Cardiac muscle cell (in vitro differentiated cells and primary cell): ENCODE results near the gene ANKRD33B. TPM values are rescaled to one million over a fixed set of nuclear protein-coding genes. Genes with fewer than 3 reads are reported as not detected.
A peak's percentile ranks its signal among the peaks of the same experiment; 100 is the strongest.
"Not testable (repeated sequence)": the region's sequence is repeated elsewhere in the genome, so short reads cannot be mapped to it uniquely, and the experiment has no call there.

Experiments used
- DNase-seq, 2 donors: peaks; one replicate each; pipeline versions ENCODE4 v3.0.0 to v3.0.0-alpha.2; 2010 to 2017; ENCODE audit warnings: low read depth in 1 of 2, low spot score in 1 of 2
- H3K27ac ChIP-seq: fragments of 200-600 bp; sonication (generic); 2 replicates; pipeline ENCODE4 v1.5.1; 2016
- H3K27me3 ChIP-seq: fragments of 200-600 bp; sonication (generic); 2 replicates; pipeline ENCODE4 v1.6.0; 2016; ENCODE audit warnings: control low read depth
- H3K36me3 ChIP-seq: fragments of 200-600 bp; sonication (generic); 2 replicates; pipeline ENCODE4 v1.5.1; 2016; ENCODE audit warnings: control low read depth
- H3K4me1 ChIP-seq: fragments of 200-600 bp; sonication (generic); 2 replicates; pipeline ENCODE4 v1.8.1; 2017; ENCODE audit warnings: low read depth, mild to moderate bottlenecking, mixed run types
- H3K4me3 ChIP-seq: fragments of 200-600 bp; sonication (generic); 2 replicates; pipeline ENCODE4 v1.5.1; 2016; ENCODE audit warnings: mild to moderate bottlenecking
- H3K9me3 ChIP-seq: fragments of 200-600 bp; sonication (generic); 2 replicates; pipeline ENCODE4 v1.5.1; 2017; ENCODE audit warnings: low read depth, mild to moderate bottlenecking, control low read depth
- CTCF ChIP-seq: IDR thresholded peaks from 2 replicates; pipeline ENCODE4 v1.5.1; 2012; ENCODE audit warnings: low read depth, mild to moderate bottlenecking, low read length
- polyA plus RNA-seq: library from polyadenylated mRNA; unstranded; fragments of >200 nt; fragmentation: Nextera tagmentation; extraction: Ambion mirVana; gene quantifications from 2 replicates; pipeline ENCODE4 v1.2.1, GENCODE V29; 2016
- total RNA-seq: library from RNA; depleted of rRNA; stranded (reverse); fragments of >200 nt; gene quantifications from 2 replicates; pipeline ENCODE4 v1.2.3, GENCODE V29; 2016

The ANKRD33B gene
- total and polyA plus RNA-seq, 2 experiments from 2014 or later: 5.7 to 14.8 TPM

- Histone ChIP-seq H3K27ac (no peak overlapping the region), H3K36me3 (no peaks in the 10 kb centered on the region), H3K4me1 (no peaks in the 10 kb centered on the region), H3K4me3 (no peak overlapping the region), H3K9me3 (no peaks in the 10 kb centered on the region), H3K27me3 (no peaks in the 10 kb centered on the region)
- no peak for TF ChIP-seq CTCF
- no peak for DNase-seq
Measured at GRCh38 chr5:10661401-10661800, 97.5 kb downstream of the ANKRD33B start.

GRCh38 chr5:10662083-10662482 is 98.2 kb downstream of the ANKRD33B start:
- no peaks in the 10 kb centered on the region for H3K27me3 ChIP-seq

GRCh38 chr5:10662661-10663488 is 99.0 kb downstream of the ANKRD33B start:
- no peak for DNase-seq
- H3K4me3 ChIP-seq: no peak overlapping the region
- no peak overlapping the region for H3K27ac ChIP-seq
- H3K9me3 ChIP-seq: no peaks in the 10 kb centered on the region
- H3K27me3 ChIP-seq: no peaks in the 10 kb centered on the region
- no peaks in the 10 kb centered on the region for H3K4me1 ChIP-seq
- TF ChIP-seq CTCF: no peak
- H3K36me3 ChIP-seq: no peaks in the 10 kb centered on the region

More at GRCh38 chr5:10662083-10662482, 98.2 kb downstream of the ANKRD33B start:
- DNase-seq: no peak
- no peak for TF ChIP-seq CTCF
- Histone ChIP-seq H3K4me3 (no peak overlapping the region), H3K9me3 (no peaks in the 10 kb centered on the region), H3K36me3 (no peaks in the 10 kb centered on the region), H3K27ac (no peak overlapping the region), H3K4me1 (no peaks in the 10 kb centered on the region)

GRCh38 chr5:10663489-10664179 is 99.8 kb downstream of the ANKRD33B start:
- H3K9me3 ChIP-seq: no peaks in the 10 kb centered on the region
- no peak for TF ChIP-seq CTCF
- no peaks in the 10 kb centered on the region for H3K4me1 ChIP-seq
- no peak overlapping the region for H3K27ac ChIP-seq
- H3K36me3 ChIP-seq: no peaks in the 10 kb centered on the region
- DNase-seq: peak in 1 of 2 donors; percentile 47
- no peak overlapping the region for H3K4me3 ChIP-seq
- H3K27me3 ChIP-seq: no peaks in the 10 kb centered on the region

GRCh38 chr5:10664180-10664769 is 100.4 kb downstream of the ANKRD33B start:
- not testable (repeated sequence) for H3K4me1 ChIP-seq, H3K27ac ChIP-seq, H3K4me3 ChIP-seq, H3K36me3 ChIP-seq, H3K27me3 ChIP-seq, H3K9me3 ChIP-seq
- DNase-seq: peak in 1 of 2 donors; percentile 30
